Lower leg skin (tissue), 4 donors: Measurements from ENCODE around the gene AKR1C2. TPM values are rescaled to one million over a fixed set of nuclear protein-coding genes. Genes with fewer than 3 reads are reported as not detected.
"Not testable (repeated sequence)": the region's sequence is repeated elsewhere in the genome, so short reads cannot be mapped to it uniquely, and the experiment has no call there.

Experiments used
- DNase-seq, 2 donors: peaks; one replicate each; pipeline ENCODE4 v3.0.0-alpha.2; 2019; ENCODE audit warnings: low spot score in 2 of 2
- H3K4me3 ChIP-seq: fragments of 200-600 bp; sonication (generic); 2 replicates; pipeline ENCODE4 v1.5.1; 2017; ENCODE audit warnings: mild to moderate bottlenecking, low read depth; ENCODE audit not compliant: poor library complexity, severe bottlenecking
- CTCF ChIP-seq, 3 donors: fragments of 450-650 bp; IDR thresholded peaks; one replicate each; pipeline ENCODE4 v1.5.1; 2016; ENCODE audit warnings: antibody characterized with exemption in 3 of 3, mild to moderate bottlenecking in 3 of 3, moderate library complexity in 2 of 3
- POLR2A ChIP-seq, 2 donors: fragments of 450-650 bp; IDR thresholded peaks; one replicate each; pipeline ENCODE4 v1.6.1; 2016 to 2017; ENCODE audit warnings: antibody characterized with exemption in 2 of 2, mild to moderate bottlenecking in 1 of 2, moderate library complexity in 1 of 2
- WGBS, 2 donors: methylation state at CpG; one replicate each; pipeline ENCODE4 v1.1.5; 2018; 5-methylcytosine and 5-hydroxymethylcytosine counted together
- intact Hi-C: fragments of 100-400 bp; cut with DNase I; formaldehyde crosslinking; loops from one replicate; pipeline ENCODE4 v1.15.0; 2023; ENCODE audit warnings: low total_unique reads
- total RNA-seq, 4 donors: library from RNA; depleted of rRNA; stranded (reverse); fragments of >200 nt; gene quantifications; one replicate each; pipeline ENCODE4 v1.1.0, GENCODE V29; 2016

Gene AKR1C2
- total RNA-seq, 4 donors from 2014 or later = 9.3 to 27.5 (median 20.1) TPM

GRCh38 chr10:5036511-5036910, 32.9 kb upstream of the AKR1C2 start:
- intact Hi-C loops = no loop called here
- no peak for DNase-seq
- WGBS, 2 donors = 64 to 66% methylated on average over 2 of the region's 2 CpGs
- H3K4me3 ChIP-seq = no peak overlapping the region
- TF ChIP-seq CTCF (IDR thresholded peaks at IDR 0.05) (no peak), POLR2A (IDR thresholded peaks at IDR 0.05) (no peak)

GRCh38 chr10:5035356-5035755, 31.7 kb upstream of the AKR1C2 start:
- no peak overlapping the region for H3K4me3 ChIP-seq
- no peak for TF ChIP-seq POLR2A (IDR thresholded peaks at IDR 0.05)
- no peak for TF ChIP-seq CTCF (IDR thresholded peaks at IDR 0.05)
- WGBS, 2 donors = 94 to 96% methylated on average over 10 of the region's 10 CpGs
- no peak for DNase-seq
- intact Hi-C loops = no loop called here

- no peak overlapping the region for H3K4me3 ChIP-seq
- intact Hi-C loops = no loop called here
- no peak for DNase-seq
- TF ChIP-seq CTCF (IDR thresholded peaks at IDR 0.05) (no peak), POLR2A (IDR thresholded peaks at IDR 0.05) (no peak)
These were observed 30.9 kb upstream of the AKR1C2 start for GRCh38 chr10:5034588-5034987.

- H3K4me3 ChIP-seq = no peak overlapping the region
- DNase-seq = no peak
- TF ChIP-seq POLR2A (IDR thresholded peaks at IDR 0.05) = no peak
- WGBS, 2 donors = 48 to 75% methylated on average over 2 of the region's 2 CpGs
- intact Hi-C loops = no loop called here
These were observed 29.6 kb upstream of the AKR1C2 start for GRCh38 chr10:5033061-5033778.

- 81 to 96% methylated on average over 12 to 22 of the region's 22 CpGs for WGBS, 2 donors
- DNase-seq, H3K4me3 ChIP-seq, intact Hi-C loops: not testable (repeated sequence)
These were observed 28.8 kb upstream of the AKR1C2 start for GRCh38 chr10:5032444-5032843.

- intact Hi-C loops, DNase-seq, H3K4me3 ChIP-seq: not testable (repeated sequence)
- WGBS, 2 donors = 82 to 92% methylated on average over 4 of the region's 4 CpGs
These were observed 27.9 kb upstream of the AKR1C2 start for GRCh38 chr10:5031588-5031987.

GRCh38 chr10:5030989-5031388, 27.3 kb upstream of the AKR1C2 start:
- TF ChIP-seq POLR2A (IDR thresholded peaks at IDR 0.05) = no peak
- TF ChIP-seq CTCF (IDR thresholded peaks at IDR 0.05) = no peak
- intact Hi-C loops = no loop called here
- DNase-seq = no peak
- WGBS, 2 donors = 87 to 97% methylated on average over 1 of the region's 1 CpG
- H3K4me3 ChIP-seq = no peak overlapping the region

GRCh38 chr10:5025461-5025881, 21.8 kb upstream of the AKR1C2 start:
- H3K4me3 ChIP-seq, DNase-seq, intact Hi-C loops: not testable (repeated sequence)
